DND-41 (cell line): ENCODE results near the gene ITPR1.
A peak's percentile ranks its signal among the peaks of the same experiment; 100 is the strongest.

Experiments
- ATAC-seq: fragments of 200-7000 bp; cut with Tn5 transposase; 3 replicates; pipeline ENCODE4 v1.9.1; 2021; ENCODE audit warnings: low read depth; ENCODE audit not compliant: insufficient read depth
- DNase-seq: peaks from one replicate; pipeline ENCODE4 v3.0.0-alpha.2; 2020
- H2AFZ ChIP-seq: 2 replicates; pipeline ENCODE4 v1.6.0; 2012; ENCODE audit warnings: low read depth, low read length
- H3K27ac ChIP-seq: 2 replicates; pipeline ENCODE4 v1.5.1; 2012; ENCODE audit warnings: low read length, inconsistent platforms
- H3K27me3 ChIP-seq: fragments of 200-600 bp; sonication (generic); 2 replicates; pipeline ENCODE4 v1.6.0; 2012; ENCODE audit warnings: low read length, mild to moderate bottlenecking, inconsistent platforms; ENCODE audit not compliant: insufficient read depth, poor library complexity
- H3K36me3 ChIP-seq: 2 replicates; pipeline ENCODE4 v1.5.1; 2012; ENCODE audit warnings: low read length, inconsistent platforms; ENCODE audit not compliant: insufficient read depth
- H3K4me1 ChIP-seq: 2 replicates; pipeline ENCODE4 v1.5.1; 2012; ENCODE audit warnings: mild to moderate bottlenecking, low read length; ENCODE audit not compliant: insufficient read depth
- H3K4me2 ChIP-seq: 2 replicates; pipeline ENCODE4 v1.6.0; 2012; ENCODE audit warnings: mild to moderate bottlenecking, moderate library complexity, low read length, inconsistent platforms; ENCODE audit not compliant: insufficient read depth
- H3K4me3 ChIP-seq, 2 experiments: fragments of 200-600 bp in 1 of 2; shearing (Covaris generic) in 1 of 2; 2 replicates each; pipeline ENCODE4 v1.5.1; 2012 to 2016; ENCODE audit warnings: inconsistent platforms in 2 of 2, low read length in 2 of 2, mild to moderate bottlenecking in 2 of 2, low read depth in 1 of 2, moderate library complexity in 1 of 2
- H3K79me2 ChIP-seq: 2 replicates; pipeline ENCODE4 v1.6.0; 2012; ENCODE audit warnings: low read length, inconsistent platforms; ENCODE audit not compliant: insufficient read depth
- H3K9ac ChIP-seq: 2 replicates; pipeline ENCODE4 v1.6.0; 2012; ENCODE audit warnings: low read depth, mild to moderate bottlenecking, inconsistent platforms, low read length, moderate library complexity
- H3K9me3 ChIP-seq: 2 replicates; pipeline ENCODE4 v1.5.1; 2012; ENCODE audit warnings: low read length, moderate library complexity, mild to moderate bottlenecking, inconsistent platforms; ENCODE audit not compliant: insufficient read depth, severe bottlenecking
- H4K20me1 ChIP-seq: 2 replicates; pipeline ENCODE4 v1.6.0; 2012; ENCODE audit warnings: low read length; ENCODE audit not compliant: insufficient read depth
- EZH2 ChIP-seq: IDR thresholded peaks from 3 replicates; pipeline ENCODE4 v1.6.1; 2012; ENCODE audit warnings: borderline replicate concordance, low read depth, mild to moderate bottlenecking, moderate library complexity, low read length, inconsistent platforms; ENCODE audit not compliant: severe bottlenecking
- TF ChIP-seq, protein P1 (sequence below): IDR thresholded peaks from 2 replicates; pipeline ENCODE4 v1.5.1; 2012; ENCODE audit warnings: borderline replicate concordance, low read length, moderate library complexity, mild to moderate bottlenecking; ENCODE audit not compliant: poor library complexity, severe bottlenecking; ENCODE audit errors: extremely low read depth

ITPR1 gene

DNA sequence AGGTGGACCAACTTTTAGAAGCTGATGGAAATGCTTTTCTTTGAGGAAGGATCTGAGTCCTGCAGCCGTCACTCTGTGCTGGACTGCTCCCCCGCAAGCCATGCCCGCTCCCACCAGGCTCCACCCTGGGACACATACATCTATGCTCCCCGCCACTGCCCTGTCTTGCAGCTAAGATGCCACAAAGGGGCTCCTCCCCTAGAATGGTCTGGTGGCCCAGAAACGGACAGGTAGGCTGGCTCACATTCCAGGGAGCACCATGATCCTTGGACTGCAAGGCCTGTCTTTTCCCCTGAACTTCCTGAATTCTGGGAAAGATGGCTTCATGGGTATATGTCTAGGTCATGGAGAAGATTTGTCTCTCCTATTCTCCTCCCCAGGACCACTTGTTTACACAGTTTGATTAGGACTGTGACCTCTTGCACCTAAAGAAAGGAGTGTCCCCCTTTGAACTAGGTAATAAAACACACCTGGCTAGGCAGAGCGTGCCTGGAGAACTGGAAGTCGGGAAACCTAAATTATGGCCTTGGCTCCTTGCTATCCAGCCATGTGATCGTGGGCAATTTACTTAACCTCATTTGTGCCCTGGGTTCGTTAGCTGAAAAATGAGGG, 265.2 kb downstream of the ITPR1 start:
- Histone ChIP-seq H3K9me3 (no peaks in the 10 kb centered on the region), H3K4me2 (no peak overlapping the region), H3K9ac (no peak overlapping the region), H3K27me3 (no peaks in the 10 kb centered on the region), H3K4me3 (no peak overlapping the region), H2AFZ (no peak overlapping the region), H3K36me3 (no peaks in the 10 kb centered on the region), H3K27ac (no peak overlapping the region), H4K20me1 (no peaks in the 10 kb centered on the region), H3K4me1 (0 out of 2 replicates have a peak, but pooled peaks cover 4% of the 10 kb centered on the region), H3K79me2 (no peaks in the 10 kb centered on the region)
- no peak for DNase-seq
- TF ChIP-seq, protein P1, sequence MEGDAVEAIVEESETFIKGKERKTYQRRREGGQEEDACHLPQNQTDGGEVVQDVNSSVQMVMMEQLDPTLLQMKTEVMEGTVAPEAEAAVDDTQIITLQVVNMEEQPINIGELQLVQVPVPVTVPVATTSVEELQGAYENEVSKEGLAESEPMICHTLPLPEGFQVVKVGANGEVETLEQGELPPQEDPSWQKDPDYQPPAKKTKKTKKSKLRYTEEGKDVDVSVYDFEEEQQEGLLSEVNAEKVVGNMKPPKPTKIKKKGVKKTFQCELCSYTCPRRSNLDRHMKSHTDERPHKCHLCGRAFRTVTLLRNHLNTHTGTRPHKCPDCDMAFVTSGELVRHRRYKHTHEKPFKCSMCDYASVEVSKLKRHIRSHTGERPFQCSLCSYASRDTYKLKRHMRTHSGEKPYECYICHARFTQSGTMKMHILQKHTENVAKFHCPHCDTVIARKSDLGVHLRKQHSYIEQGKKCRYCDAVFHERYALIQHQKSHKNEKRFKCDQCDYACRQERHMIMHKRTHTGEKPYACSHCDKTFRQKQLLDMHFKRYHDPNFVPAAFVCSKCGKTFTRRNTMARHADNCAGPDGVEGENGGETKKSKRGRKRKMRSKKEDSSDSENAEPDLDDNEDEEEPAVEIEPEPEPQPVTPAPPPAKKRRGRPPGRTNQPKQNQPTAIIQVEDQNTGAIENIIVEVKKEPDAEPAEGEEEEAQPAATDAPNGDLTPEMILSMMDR, result no peak
- TF ChIP-seq EZH2, result no peak
- ATAC-seq, result no peak

DNA sequence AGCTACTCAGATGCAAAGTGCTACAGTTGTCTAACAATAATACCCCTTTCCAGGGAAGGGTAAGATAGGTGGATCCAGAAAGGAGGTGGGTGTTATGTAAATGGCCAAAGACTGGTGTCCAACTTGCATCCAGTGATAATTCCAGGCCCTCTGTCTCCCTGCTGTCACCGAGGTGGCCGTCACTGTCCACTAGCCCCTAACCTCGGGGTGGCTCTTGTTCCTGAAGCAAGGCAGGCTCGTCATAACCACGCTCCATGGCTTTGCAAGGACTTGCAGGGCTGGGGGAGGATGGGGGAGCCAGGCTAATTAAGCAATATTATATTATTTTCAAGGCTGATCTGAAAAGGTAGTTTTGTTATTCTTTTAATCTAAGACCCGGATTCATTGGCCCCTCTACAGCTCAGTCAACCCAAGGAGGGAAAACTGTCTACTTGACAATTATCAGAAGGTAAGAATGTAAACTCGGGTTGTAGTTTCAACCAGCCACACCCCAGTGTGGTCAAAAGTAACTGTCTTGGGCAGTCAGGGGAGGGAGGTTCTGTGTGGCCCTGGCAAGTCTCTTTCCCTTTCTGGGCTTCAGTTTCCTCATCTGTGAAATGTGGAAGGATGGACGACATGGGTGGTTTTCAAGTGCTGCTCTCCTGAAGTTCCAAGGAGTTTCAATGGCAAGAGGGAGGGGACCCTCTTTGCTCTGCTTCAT, 266.0 kb downstream of the ITPR1 start:
- Histone ChIP-seq H3K27ac (no peak overlapping the region), H3K9ac (no peak overlapping the region), H3K4me3 (no peak overlapping the region), H3K4me2 (no peak overlapping the region), H2AFZ (no peak overlapping the region), H4K20me1 (no peaks in the 10 kb centered on the region), H3K36me3 (no peaks in the 10 kb centered on the region), H3K79me2 (no peaks in the 10 kb centered on the region), H3K27me3 (no peaks in the 10 kb centered on the region), H3K4me1 (0 out of 2 replicates have a peak, but pooled peaks cover 4% of the 10 kb centered on the region), H3K9me3 (no peaks in the 10 kb centered on the region)
- DNase-seq (no peak), ATAC-seq (no peak; the same call in 2 of the 3 replicates)
- TF ChIP-seq, protein P1, result no peak

DNA sequence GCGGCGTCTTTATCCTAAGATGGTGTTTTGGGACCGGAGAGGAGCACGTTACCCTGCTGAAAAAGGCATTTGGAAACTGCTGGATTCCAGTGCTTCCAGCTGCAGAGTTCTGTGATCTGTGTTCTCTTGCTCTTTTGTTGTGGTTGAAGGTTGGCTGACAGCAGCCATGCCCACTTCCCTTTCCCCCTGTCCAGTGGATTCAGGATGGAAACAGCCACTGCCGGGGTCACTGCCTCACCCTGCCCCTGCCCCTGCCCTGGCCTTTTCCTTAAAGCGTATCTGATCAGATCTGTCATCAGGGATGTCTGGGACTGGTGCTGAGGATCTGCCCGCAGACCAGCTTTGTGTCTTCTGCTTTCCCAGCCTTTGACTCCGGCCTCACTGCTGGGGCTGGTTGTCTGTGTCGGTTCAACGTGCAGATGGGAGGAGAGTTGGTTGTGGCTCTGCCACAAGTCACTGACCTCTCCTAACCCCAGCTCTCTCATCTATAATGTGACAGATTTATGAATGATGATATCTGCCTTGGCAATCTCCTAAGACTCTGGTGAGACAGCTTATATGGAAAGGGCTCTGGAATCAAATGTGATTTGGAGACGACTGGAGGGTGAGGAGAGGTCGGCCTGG, 266.7 kb downstream of the ITPR1 start:
- no peak for TF ChIP-seq EZH2
- TF ChIP-seq, protein P1, result no peak
- H3K9me3 ChIP-seq, result no peaks in the 10 kb centered on the region
- H3K79me2 ChIP-seq, result no peaks in the 10 kb centered on the region
- no peak overlapping the region for H3K9ac ChIP-seq
- no peaks in the 10 kb centered on the region for H4K20me1 ChIP-seq
- H3K36me3 ChIP-seq, result no peaks in the 10 kb centered on the region
- H3K4me2 ChIP-seq, result no peak overlapping the region
- no peak overlapping the region for H3K27ac ChIP-seq
- H3K27me3 ChIP-seq, result no peaks in the 10 kb centered on the region
- 0 out of 2 replicates have a peak, but pooled peaks cover 4% of the 10 kb centered on the region for H3K4me1 ChIP-seq
- peak; percentile 56; the same call in 2 of the 3 replicates for ATAC-seq
- no peak for DNase-seq
- H2AFZ ChIP-seq, result no peak overlapping the region
- no peak overlapping the region for H3K4me3 ChIP-seq
